Measurements from ENCODE around the gene PAIP2.

- peak; percentile 75 for TF ChIP-seq ZBTB33 (IDR thresholded peaks at IDR 0.05; ENCODE audit: extremely low read depth, insufficient replicate concordance, low read length)
- TF ChIP-seq CTCF (IDR thresholded peaks at IDR 0.05 in 2 of 3, conservative IDR thresholded peaks at IDR 0.05 in 1 of 3; ENCODE audit: borderline replicate concordance in 1 of 3, insufficient read depth in 1 of 3, low read depth in 2 of 3, low read length in 2 of 3), result peak in 2 of 3 experiments; percentile 76 to 81; a peak in 4 of 6 replicates
- TF ChIP-seq EZH2 (IDR thresholded peaks at IDR 0.05), result no peak
- no peak for TF ChIP-seq SP1 (IDR thresholded peaks at IDR 0.05; ENCODE audit: low read depth)
Measured at GRCh38 chr5:139392678-139393496, 51.2 kb downstream of the PAIP2 start.

All from HCT116 (cell line).